ENCODE data around the gene IFT88.

IFT88 gene

GRCh38 chr13:20738616-20739015, 171.7 kb downstream of the IFT88 start (continued):
- TF ChIP-seq TSHZ2 (CRISPR knock-in tag; IDR thresholded peaks at IDR 0.05) (no peak), PPARA (CRISPR knock-in tag; IDR thresholded peaks at IDR 0.05; ENCODE audit: borderline replicate concordance) (no peak), ISL1 (CRISPR knock-in tag; IDR thresholded peaks at IDR 0.05) (no peak)

- no peak for TF ChIP-seq ZFP3 (CRISPR knock-in tag; IDR thresholded peaks at IDR 0.05)
- ATAC-seq = no peak
Measured at GRCh38 chr13:20740021-20740420, 173.1 kb downstream of the IFT88 start.
